ENCODE data around the gene CFAP77.

The CFAP77 gene

DNA sequence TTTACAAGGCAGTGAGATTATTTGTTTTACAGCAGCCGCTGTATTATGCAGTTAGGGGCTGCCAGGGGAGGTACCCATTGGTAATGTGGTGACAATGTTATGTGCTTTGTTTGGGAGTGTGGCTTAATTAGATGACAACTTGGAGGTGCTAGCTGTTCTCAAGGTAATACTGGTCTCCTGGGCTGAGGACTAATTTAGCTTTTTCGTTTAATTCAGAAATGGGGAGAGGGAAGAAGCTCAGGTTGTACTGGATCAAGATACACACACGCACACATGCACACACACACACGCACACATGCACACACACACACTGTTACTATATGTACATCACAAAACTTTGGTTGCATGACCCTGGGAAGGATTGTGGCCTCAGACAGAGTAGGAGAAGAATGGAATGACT, 37.9 kb downstream of the CFAP77 start:
- no peak for DNase-seq (ENCODE audit: low read depth, low spot score)
- Histone ChIP-seq H3K9me3 (ENCODE audit: insufficient read depth, low read length) (no peaks in the 10 kb centered on the region), H3K9ac (ENCODE audit: insufficient read length, low read depth) (no peak overlapping the region), H3K4me1 (ENCODE audit: insufficient read depth, insufficient read length) (no peaks in the 10 kb centered on the region), H3K27me3 (ENCODE audit: insufficient read depth, insufficient read length) (peaks cover 8% of the 10 kb centered on the region), H3K4me3 (ENCODE audit: insufficient read length, low read depth) (no peak overlapping the region), H3K36me3 (ENCODE audit: insufficient read depth, insufficient read length, low read length) (no peaks in the 10 kb centered on the region)
- TF ChIP-seq YY1 (IDR thresholded peaks at IDR 0.05; ENCODE audit: insufficient read depth, insufficient read length) (no peak), SUZ12 (IDR thresholded peaks at IDR 0.05; ENCODE audit: extremely low read depth, insufficient read depth, insufficient read length) (no peak), ZNF274 (IDR thresholded peaks at IDR 0.05; ENCODE audit: low read depth, low read length) (no peak)

DNA sequence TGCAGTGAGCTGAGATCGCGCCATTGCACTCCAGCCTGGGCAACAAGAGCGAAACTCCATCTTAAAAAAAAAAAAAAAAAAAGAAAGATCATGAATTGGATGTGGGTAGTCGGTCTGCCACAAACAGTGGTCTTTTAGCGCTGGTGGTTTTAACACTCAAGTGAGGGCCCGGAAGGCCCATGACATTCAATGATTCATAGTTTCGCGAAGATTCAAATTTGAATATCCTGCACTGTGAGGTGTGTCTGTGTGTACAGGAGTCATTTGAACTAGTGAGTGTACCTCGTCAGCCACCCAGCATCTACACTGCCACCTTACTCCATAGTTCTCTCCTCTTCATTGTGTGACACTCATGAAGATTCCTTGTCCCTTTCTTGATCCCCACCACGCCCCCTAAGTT, 41.3 kb downstream of the CFAP77 start:
- Histone ChIP-seq H3K9ac (ENCODE audit: insufficient read length, low read depth) (no peak overlapping the region), H3K36me3 (ENCODE audit: insufficient read depth, insufficient read length, low read length) (no peaks in the 10 kb centered on the region)
- DNase-seq (ENCODE audit: low read depth, low spot score) = no peak

GRCh38 chr9:132456241-132456640, 46.2 kb downstream of the CFAP77 start:
- Histone ChIP-seq H3K9me3 (ENCODE audit: insufficient read depth, low read length) (no peaks in the 10 kb centered on the region), H3K4me1 (ENCODE audit: insufficient read depth, insufficient read length) (no peaks in the 10 kb centered on the region), H3K27me3 (ENCODE audit: insufficient read depth, insufficient read length) (no peaks in the 10 kb centered on the region), H3K36me3 (ENCODE audit: insufficient read depth, insufficient read length, low read length) (no peaks in the 10 kb centered on the region), H3K4me3 (ENCODE audit: insufficient read length, low read depth) (no peak overlapping the region), H3K9ac (ENCODE audit: insufficient read length, low read depth) (no peak overlapping the region)
- DNase-seq (ENCODE audit: low read depth, low spot score) = no peak
- TF ChIP-seq YY1 (IDR thresholded peaks at IDR 0.05; ENCODE audit: insufficient read depth, insufficient read length) = no peak
- no peak for TF ChIP-seq SUZ12 (IDR thresholded peaks at IDR 0.05; ENCODE audit: extremely low read depth, insufficient read depth, insufficient read length)
- TF ChIP-seq ZNF274 (IDR thresholded peaks at IDR 0.05; ENCODE audit: low read depth, low read length) = no peak

More for the DNA sequence above, 41.3 kb downstream of the CFAP77 start:
- Histone ChIP-seq H3K4me1 (ENCODE audit: insufficient read depth, insufficient read length) (no peaks in the 10 kb centered on the region), H3K4me3 (ENCODE audit: insufficient read length, low read depth) (no peak overlapping the region), H3K9me3 (ENCODE audit: insufficient read depth, low read length) (no peaks in the 10 kb centered on the region), H3K27me3 (ENCODE audit: insufficient read depth, insufficient read length) (peaks cover 8% of the 10 kb centered on the region)
- no peak for TF ChIP-seq SUZ12 (IDR thresholded peaks at IDR 0.05; ENCODE audit: extremely low read depth, insufficient read depth, insufficient read length)
- no peak for TF ChIP-seq ZNF274 (IDR thresholded peaks at IDR 0.05; ENCODE audit: low read depth, low read length)
- TF ChIP-seq YY1 (IDR thresholded peaks at IDR 0.05; ENCODE audit: insufficient read depth, insufficient read length) = no peak

DNA sequence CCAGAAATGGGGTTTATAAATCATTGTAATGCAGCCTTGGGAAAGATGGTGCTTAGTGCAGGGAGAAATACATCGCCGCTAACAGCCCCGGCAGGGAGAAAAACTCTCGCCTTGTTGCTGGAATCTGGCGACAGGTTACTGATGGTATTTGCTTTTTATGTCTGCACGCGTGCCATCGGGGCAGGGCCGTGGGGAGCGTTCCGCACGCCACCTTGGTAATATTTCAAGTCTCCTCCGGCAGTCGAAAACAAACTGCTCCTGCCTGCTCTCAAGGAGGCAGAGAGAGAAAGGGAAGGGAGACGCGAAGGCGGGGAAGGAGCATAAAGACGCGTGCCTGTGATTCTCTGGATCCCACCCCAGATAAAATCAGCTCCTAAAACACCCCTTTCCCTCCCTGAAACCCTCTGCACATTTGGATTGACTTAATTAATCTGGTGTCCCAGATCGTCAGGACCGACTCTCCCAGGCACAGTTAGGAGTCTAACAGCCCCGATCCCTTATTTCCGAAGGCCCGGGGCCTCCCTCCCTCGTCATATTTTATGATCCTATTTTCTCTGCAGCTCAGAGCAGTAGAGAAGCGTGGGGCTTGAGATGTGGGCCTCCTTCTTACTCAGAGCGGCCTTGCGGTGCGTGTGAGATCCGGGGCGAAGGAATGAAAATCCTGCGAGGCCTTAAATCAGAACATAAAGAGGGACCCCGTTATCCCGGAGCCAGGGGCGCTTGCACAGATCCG, 47.7 kb downstream of the CFAP77 start:
- Histone ChIP-seq H3K4me1 (ENCODE audit: insufficient read depth, insufficient read length) (peaks cover 3% of the 10 kb centered on the region), H3K36me3 (ENCODE audit: insufficient read depth, insufficient read length, low read length) (no peaks in the 10 kb centered on the region), H3K9me3 (ENCODE audit: insufficient read depth, low read length) (no peaks in the 10 kb centered on the region), H3K27me3 (ENCODE audit: insufficient read depth, insufficient read length) (no peaks in the 10 kb centered on the region), H3K4me3 (ENCODE audit: insufficient read length, low read depth) (no peak overlapping the region), H3K9ac (ENCODE audit: insufficient read length, low read depth) (no peak overlapping the region)
- DNase-seq (ENCODE audit: low read depth, low spot score) = no peak
- TF ChIP-seq YY1 (IDR thresholded peaks at IDR 0.05; ENCODE audit: insufficient read depth, insufficient read length) = no peak
- no peak for TF ChIP-seq ZNF274 (IDR thresholded peaks at IDR 0.05; ENCODE audit: low read depth, low read length)
- no peak for TF ChIP-seq SUZ12 (IDR thresholded peaks at IDR 0.05; ENCODE audit: extremely low read depth, insufficient read depth, insufficient read length)

GRCh38 chr9:132458432-132458831, 48.4 kb downstream of the CFAP77 start:
- DNase-seq (ENCODE audit: low read depth, low spot score) = no peak
- no peaks in the 10 kb centered on the region for H3K9me3 ChIP-seq (ENCODE audit: insufficient read depth, low read length)
- no peak overlapping the region for H3K4me3 ChIP-seq (ENCODE audit: insufficient read length, low read depth)
- H3K9ac ChIP-seq (ENCODE audit: insufficient read length, low read depth) = no peak overlapping the region
- H3K27me3 ChIP-seq (ENCODE audit: insufficient read depth, insufficient read length) = no peaks in the 10 kb centered on the region
- TF ChIP-seq SUZ12 (IDR thresholded peaks at IDR 0.05; ENCODE audit: extremely low read depth, insufficient read depth, insufficient read length) = no peak
- peaks cover 3% of the 10 kb centered on the region for H3K4me1 ChIP-seq (ENCODE audit: insufficient read depth, insufficient read length)
- H3K36me3 ChIP-seq (ENCODE audit: insufficient read depth, insufficient read length, low read length) = no peaks in the 10 kb centered on the region

DNA sequence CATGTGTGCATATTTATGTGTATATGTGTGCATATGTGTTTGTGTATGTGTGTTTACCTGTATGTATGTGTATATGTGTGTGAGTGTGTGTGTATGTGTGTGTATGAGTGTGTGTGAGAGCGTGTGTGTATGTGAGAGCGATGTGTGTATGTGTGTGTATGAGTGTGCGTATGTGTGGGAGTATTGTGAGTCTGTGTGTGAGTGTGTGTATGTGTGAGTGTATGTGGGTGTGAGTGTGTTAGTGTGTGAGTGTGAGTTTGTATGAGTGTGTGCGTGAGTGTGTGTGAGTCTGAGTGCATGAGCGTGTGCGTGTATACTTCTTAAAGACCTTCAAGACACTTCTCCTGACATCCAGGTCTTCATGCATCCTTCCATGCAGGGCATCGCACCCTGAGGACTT, 49.6 kb downstream of the CFAP77 start:
- Histone ChIP-seq H3K9ac (ENCODE audit: insufficient read length, low read depth) (no peak overlapping the region), H3K4me1 (ENCODE audit: insufficient read depth, insufficient read length) (peaks cover 6% of the 10 kb centered on the region), H3K9me3 (ENCODE audit: insufficient read depth, low read length) (no peaks in the 10 kb centered on the region), H3K36me3 (ENCODE audit: insufficient read depth, insufficient read length, low read length) (no peaks in the 10 kb centered on the region), H3K27me3 (ENCODE audit: insufficient read depth, insufficient read length) (no peaks in the 10 kb centered on the region), H3K4me3 (ENCODE audit: insufficient read length, low read depth) (no peak overlapping the region)
- DNase-seq (ENCODE audit: low read depth, low spot score) = no peak
- TF ChIP-seq SUZ12 (IDR thresholded peaks at IDR 0.05; ENCODE audit: extremely low read depth, insufficient read depth, insufficient read length) (no peak), ZNF274 (IDR thresholded peaks at IDR 0.05; ENCODE audit: low read depth, low read length) (no peak), YY1 (IDR thresholded peaks at IDR 0.05; ENCODE audit: insufficient read depth, insufficient read length) (no peak)

DNA sequence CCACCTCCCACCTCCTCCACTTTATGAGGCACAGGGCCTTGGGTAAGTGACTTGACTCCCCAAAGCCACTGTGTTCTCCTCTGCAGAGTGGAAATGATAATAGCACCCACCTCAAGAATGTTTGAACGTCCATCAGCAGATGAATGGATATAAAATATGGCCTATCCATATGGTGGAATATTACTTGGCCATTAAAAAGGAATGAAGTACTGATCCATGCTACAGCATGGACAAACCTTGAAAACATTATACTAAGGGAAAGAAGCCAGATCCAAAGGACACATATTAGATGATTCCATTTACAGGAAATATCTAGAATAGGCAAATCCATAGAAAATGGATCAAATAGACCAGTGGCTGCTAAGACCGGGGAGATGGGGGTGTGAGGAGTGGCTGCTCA, 50.2 kb downstream of the CFAP77 start:
- Histone ChIP-seq H3K9me3 (ENCODE audit: insufficient read depth, low read length) (no peaks in the 10 kb centered on the region), H3K36me3 (ENCODE audit: insufficient read depth, insufficient read length, low read length) (no peaks in the 10 kb centered on the region), H3K4me1 (ENCODE audit: insufficient read depth, insufficient read length) (peaks cover 6% of the 10 kb centered on the region), H3K27me3 (ENCODE audit: insufficient read depth, insufficient read length) (no peaks in the 10 kb centered on the region), H3K9ac (ENCODE audit: insufficient read length, low read depth) (no peak overlapping the region), H3K4me3 (ENCODE audit: insufficient read length, low read depth) (no peak overlapping the region)
- TF ChIP-seq YY1 (IDR thresholded peaks at IDR 0.05; ENCODE audit: insufficient read depth, insufficient read length) (no peak), SUZ12 (IDR thresholded peaks at IDR 0.05; ENCODE audit: extremely low read depth, insufficient read depth, insufficient read length) (no peak), ZNF274 (IDR thresholded peaks at IDR 0.05; ENCODE audit: low read depth, low read length) (no peak)
- DNase-seq (ENCODE audit: low read depth, low spot score) = no peak

Measured in NT2/D1 (cell line).